Putamen (tissue), 1 donor: ENCODE results near the gene RAD51B.
"Not testable (repeated sequence)": the region's sequence is repeated elsewhere in the genome, so short reads cannot be mapped to it uniquely, and the experiment has no call there.

Experiments
- DNase-seq: peaks from one replicate; pipeline ENCODE4 v3.0.0-alpha.2; 2016; ENCODE audit warnings: low spot score

RAD51B gene

GRCh38 chr14:68112442-68112841 is 292.9 kb downstream of the RAD51B start:
- no peak for DNase-seq

GRCh38 chr14:68113343-68113930 is 293.9 kb downstream of the RAD51B start:
- DNase-seq = no peak

GRCh38 chr14:68115952-68116351 is 296.4 kb downstream of the RAD51B start:
- not testable (repeated sequence) for DNase-seq

- DNase-seq = no peak
These were observed 303.1 kb downstream of the RAD51B start for GRCh38 chr14:68122651-68123050.

- no peak for DNase-seq
These were observed 304.5 kb downstream of the RAD51B start for GRCh38 chr14:68124050-68124449.

- DNase-seq = no peak
These were observed 305.6 kb downstream of the RAD51B start for GRCh38 chr14:68124979-68125731.

- DNase-seq = no peak
These were observed 307.6 kb downstream of the RAD51B start for GRCh38 chr14:68127166-68127565.

- DNase-seq = no peak
These were observed 312.3 kb downstream of the RAD51B start for GRCh38 chr14:68131907-68132306.

GRCh38 chr14:68132563-68133121 is 313.1 kb downstream of the RAD51B start:
- no peak for DNase-seq

GRCh38 chr14:68133856-68134255 is 314.3 kb downstream of the RAD51B start:
- no peak for DNase-seq

- DNase-seq = no peak
These were observed 315.4 kb downstream of the RAD51B start for GRCh38 chr14:68135028-68135427.

GRCh38 chr14:68135566-68135965 is 316.0 kb downstream of the RAD51B start:
- no peak for DNase-seq

- peak; percentile 70 for DNase-seq
These were observed 318.4 kb downstream of the RAD51B start for GRCh38 chr14:68137704-68138619.

GRCh38 chr14:68139431-68140075 is 320.0 kb downstream of the RAD51B start:
- no peak for DNase-seq

GRCh38 chr14:68140076-68140741 is 320.6 kb downstream of the RAD51B start:
- no peak for DNase-seq

- DNase-seq = no peak
These were observed 321.2 kb downstream of the RAD51B start for GRCh38 chr14:68140806-68141205.

- DNase-seq = no peak
These were observed 321.9 kb downstream of the RAD51B start for GRCh38 chr14:68141281-68142088.

GRCh38 chr14:68143341-68143841 is 323.8 kb downstream of the RAD51B start:
- peak; percentile 18 for DNase-seq

GRCh38 chr14:68144051-68144681 is 324.6 kb downstream of the RAD51B start:
- DNase-seq = no peak

- DNase-seq = no peak
These were observed 325.5 kb downstream of the RAD51B start for GRCh38 chr14:68145036-68145435.
